CD8-positive, alpha-beta memory T cell (primary cell): ENCODE data around the gene CTDSPL. TPM values are rescaled to one million over a fixed set of nuclear protein-coding genes. Genes with fewer than 3 reads are reported as not detected.

Source experiments
- CTCF ChIA-PET: fragments of 350-600 bp; sonication (Branson Sonifier 250); formaldehyde crosslinking; loops from one replicate; lab custom pipeline; 2021; ENCODE audit warnings: antibody characterized with exemption; lab: Charles Lee
- POLR2A ChIA-PET: fragments of 350-600 bp; sonication (Branson Sonifier 250); formaldehyde crosslinking; loops from one replicate; lab custom pipeline; 2021; ENCODE audit warnings: antibody characterized with exemption; lab: Charles Lee
- DNase-seq, 5 donors: peaks; one replicate each; pipeline versions ENCODE4 v3.0.0 to v3.0.0-alpha.2; 2020 to 2022; ENCODE audit warnings: mixed read lengths in 1 of 5
- H3K27ac ChIP-seq: one replicate; pipeline ENCODE4 v1.7.0; 2013; ENCODE audit warnings: low read depth, mild to moderate bottlenecking, low read length, moderate library complexity
- H3K27me3 ChIP-seq: 2 replicates; pipeline ENCODE4 v1.7.0; 2013; ENCODE audit warnings: low read length, mild to moderate bottlenecking; ENCODE audit not compliant: insufficient read depth, poor library complexity, severe bottlenecking
- H3K36me3 ChIP-seq: 2 replicates; pipeline ENCODE4 v1.7.0; 2013; ENCODE audit warnings: mild to moderate bottlenecking, low read length, moderate library complexity; ENCODE audit not compliant: insufficient read depth
- H3K4me1 ChIP-seq: 2 replicates; pipeline ENCODE4 v1.7.0; 2013; ENCODE audit warnings: mild to moderate bottlenecking, low read length, moderate library complexity; ENCODE audit not compliant: insufficient read depth
- H3K4me3 ChIP-seq: 2 replicates; pipeline ENCODE4 v1.7.0; 2013; ENCODE audit warnings: mild to moderate bottlenecking, low read length
- H3K9me3 ChIP-seq: 2 replicates; pipeline ENCODE4 v1.7.0; 2013; ENCODE audit warnings: mild to moderate bottlenecking, low read length
- H3K27ac Mint-ChIP-seq, 8 donors: one replicate each; pipeline ENCODE4 v1.8.0; 2020 to 2021; ENCODE audit warnings: mixed read lengths in 8 of 8, mild to moderate bottlenecking in 6 of 8, inconsistent platforms in 3 of 8, moderate library complexity in 3 of 8
- H3K27me3 Mint-ChIP-seq, 2 donors: one replicate each; pipeline ENCODE4 v1.8.0; 2020 to 2021; ENCODE audit warnings: mixed read lengths in 2 of 2, mild to moderate bottlenecking in 1 of 2, moderate library complexity in 1 of 2
- H3K36me3 Mint-ChIP-seq, 3 donors: one replicate each; pipeline ENCODE4 v1.8.0; 2020 to 2021; ENCODE audit warnings: mixed read lengths in 3 of 3, inconsistent platforms in 1 of 3, mild to moderate bottlenecking in 1 of 3
- H3K4me1 Mint-ChIP-seq, 3 donors: one replicate each; pipeline ENCODE4 v1.8.0; 2020 to 2021; ENCODE audit warnings: mixed read lengths in 3 of 3, inconsistent platforms in 1 of 3, mild to moderate bottlenecking in 1 of 3
- H3K4me3 Mint-ChIP-seq, 7 donors: one replicate each; pipeline ENCODE4 v1.8.0; 2020 to 2021; ENCODE audit warnings: mixed read lengths in 7 of 7, mild to moderate bottlenecking in 6 of 7, moderate library complexity in 4 of 7, inconsistent platforms in 2 of 7
- H3K9me3 Mint-ChIP-seq, 5 donors: one replicate each; pipeline ENCODE4 v1.8.0; 2020 to 2022; ENCODE audit warnings: mixed read lengths in 5 of 5, mild to moderate bottlenecking in 3 of 5, moderate library complexity in 2 of 5, inconsistent platforms in 1 of 5
- polyA plus RNA-seq: library from polyadenylated mRNA; unstranded; fragments of 300-500 nt; fragmentation: Illumina TruSeq; gene quantifications from one replicate; pipeline ENCODE4 v1.2.3, GENCODE V29; 2021
- total RNA-seq, 2 experiments: library from RNA; stranded (reverse); gene quantifications; one replicate each; pipeline ENCODE4 v1.2.3, GENCODE V29; 2021

CTDSPL gene
- total and polyA plus RNA-seq, 3 experiments from 2014 or later = 0.74 to 0.84 TPM; not detected in 1

DNA sequence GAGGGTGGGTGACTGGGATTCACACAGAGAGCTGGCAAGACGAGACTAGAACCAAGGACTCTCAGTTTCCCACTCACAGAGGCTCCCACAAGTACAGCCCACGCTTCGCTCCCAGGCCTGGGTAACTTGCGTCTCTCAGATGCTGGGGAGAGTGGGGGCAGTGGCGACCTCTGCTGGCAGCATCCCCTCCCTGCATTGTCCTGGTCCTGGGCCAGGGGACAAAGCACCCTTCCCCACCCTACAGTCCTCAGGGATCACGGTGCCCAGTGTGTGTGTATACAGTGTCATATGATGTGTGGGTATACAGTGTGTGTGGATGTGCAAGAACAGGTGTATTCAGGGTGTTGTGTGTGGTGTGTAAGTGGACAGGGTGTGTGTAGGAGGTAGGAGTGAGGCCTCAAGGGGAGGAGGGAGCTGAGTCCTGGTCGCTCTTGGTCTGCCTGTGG, 141.7 kb downstream of the CTDSPL start:
- ChIA-PET CTCF (interaction anchor here (0.7 to 4.9 kb wide), 12 partner anchors 9 to 249 kb away, joined by 3 to 65 read pairs (median 6); partner anchors contain the start of genes ACAA1, DLEC1 and PLCD1), POLR2A (interaction anchor here (1.0 to 1.1 kb wide), 2 partner anchors 29 to 36 kb away, joined by 3 read pairs; partner anchors contain the start of gene DLEC1)
- Mint-ChIP-seq H3K27me3 (peaks cover 0 to 1% of the 10 kb centered on the region in 2 donors), H3K27ac (peak overlapping the region in 5 of 8 donors; percentile 17 to 83 (median 80)), H3K4me1 (peaks cover 26 to 37% (median 35%) of the 10 kb centered on the region in 3 donors), H3K4me3 (no peak overlapping the region), H3K9me3 (no peaks in the 10 kb centered on the region), H3K36me3 (peaks cover 4 to 71% (median 4%) of the 10 kb centered on the region in 3 donors)
- DNase-seq = peak; percentile 31 to 70 (median 49)
- Histone ChIP-seq H3K4me3 (no peak overlapping the region), H3K36me3 (peaks cover 21% of the 10 kb centered on the region), H3K4me1 (peaks cover 7% of the 10 kb centered on the region), H3K27ac (no peak overlapping the region), H3K9me3 (no peaks in the 10 kb centered on the region), H3K27me3 (no peaks in the 10 kb centered on the region)

DNA sequence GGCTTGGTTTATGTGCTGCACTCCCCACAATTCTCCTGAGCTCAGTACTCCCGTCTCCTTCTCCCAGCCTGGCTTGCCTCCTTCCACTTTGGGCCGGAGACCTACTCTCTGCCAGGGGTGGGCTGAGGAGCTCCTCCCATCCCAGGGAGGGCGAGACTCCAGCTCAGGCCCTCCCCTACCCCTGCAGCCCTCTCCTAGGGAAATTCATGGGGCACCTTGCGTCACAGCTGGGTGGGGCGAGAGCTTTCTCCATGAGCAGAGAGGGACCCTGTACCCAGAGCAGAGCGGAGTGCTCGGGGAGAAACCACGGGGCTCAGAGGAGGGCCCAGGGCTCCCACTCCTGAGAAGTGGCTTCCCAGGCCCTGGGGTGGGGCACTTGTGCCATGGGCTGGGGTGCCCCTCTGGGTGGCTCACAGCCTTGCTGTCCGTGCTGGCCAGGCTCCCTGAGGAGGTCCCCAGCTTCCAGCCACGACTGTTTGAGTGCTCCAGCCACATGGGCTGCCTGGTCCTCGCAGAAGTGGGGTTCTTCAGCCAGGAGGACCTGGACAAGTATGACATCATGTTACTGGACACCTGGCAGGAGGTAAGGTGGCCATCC, 142.2 kb downstream of the CTDSPL start:
- Mint-ChIP-seq H3K27me3 (peaks cover 0 to 1% of the 10 kb centered on the region in 2 donors), H3K4me1 (peaks cover 21 to 32% (median 30%) of the 10 kb centered on the region in 3 donors), H3K9me3 (no peaks in the 10 kb centered on the region), H3K4me3 (no peak overlapping the region), H3K27ac (peak overlapping the region in 7 of 8 donors; percentile 42 to 95 (median 81)), H3K36me3 (peaks cover 4 to 74% (median 4%) of the 10 kb centered on the region in 3 donors)
- DNase-seq = peak in 1 of 5 donors; percentile 46
- peaks cover 21% of the 10 kb centered on the region for H3K36me3 ChIP-seq
- POLR2A ChIA-PET = interaction anchor here (1.0 to 1.1 kb wide), 2 partner anchors 30 to 35 kb away, joined by 3 read pairs; partner anchors contain the start of gene DLEC1
- H3K9me3 ChIP-seq = no peaks in the 10 kb centered on the region
- no peak overlapping the region for H3K27ac ChIP-seq
- CTCF ChIA-PET = interaction anchor here (0.7 to 4.9 kb wide), 12 partner anchors 9 to 249 kb away, joined by 3 to 65 read pairs (median 6); partner anchors contain the start of genes ACAA1, DLEC1 and PLCD1
- no peak overlapping the region for H3K4me3 ChIP-seq
- H3K27me3 ChIP-seq = no peaks in the 10 kb centered on the region
- peaks cover 3% of the 10 kb centered on the region for H3K4me1 ChIP-seq

DNA sequence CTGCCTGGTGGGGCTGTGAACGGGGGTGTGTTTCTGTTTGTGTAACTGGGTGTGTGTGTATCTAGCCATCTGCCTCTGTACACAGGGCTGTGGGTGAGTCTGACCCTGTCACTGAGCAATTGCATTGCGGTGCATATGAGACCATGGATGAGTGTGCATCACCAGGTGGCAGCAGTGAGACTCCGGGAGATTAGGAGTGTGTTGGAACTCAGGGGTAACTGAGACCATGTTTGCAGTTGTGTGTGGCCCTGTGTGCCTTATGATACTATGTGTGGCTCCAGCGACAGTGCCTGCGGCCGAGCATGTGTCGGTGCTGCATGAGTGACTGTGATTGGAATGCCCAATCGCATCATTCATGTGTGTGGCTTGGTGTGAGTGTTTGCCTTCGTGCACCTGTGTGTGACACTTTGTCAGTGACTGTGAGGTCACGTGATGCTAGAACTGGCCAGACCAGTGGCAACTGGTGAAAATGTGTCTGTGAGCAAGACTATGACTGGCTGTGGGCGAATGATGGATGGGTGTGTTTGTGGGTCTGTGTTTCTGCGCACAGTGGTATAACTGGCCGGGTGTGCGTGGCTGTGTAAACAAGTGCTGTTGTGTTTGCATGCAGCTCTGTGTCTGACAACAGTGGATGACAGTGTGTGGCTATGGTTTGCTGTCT, 142.9 kb downstream of the CTDSPL start:
- peaks cover 2 to 78% (median 4%) of the 10 kb centered on the region in 3 donors for H3K36me3 Mint-ChIP-seq
- Histone ChIP-seq H3K9me3 (no peaks in the 10 kb centered on the region), H3K4me1 (no peaks in the 10 kb centered on the region), H3K4me3 (no peak overlapping the region), H3K27me3 (no peaks in the 10 kb centered on the region), H3K27ac (no peak overlapping the region), H3K36me3 (peaks cover 18% of the 10 kb centered on the region)
- CTCF ChIA-PET = interaction anchor here (0.6 to 4.9 kb wide), 14 partner anchors 8 to 248 kb away, joined by 3 to 65 read pairs (median 6); partner anchors contain the start of genes DLEC1 and PLCD1
- DNase-seq = peak in 4 of 5 donors; percentile 30 to 74 (median 33)
- H3K4me3 Mint-ChIP-seq = peak overlapping the region in 1 of 7 donors; percentile 14
- H3K27me3 Mint-ChIP-seq = peaks cover 0 to 1% of the 10 kb centered on the region in 2 donors
- peak overlapping the region; percentile 36 to 95 (median 79) for H3K27ac Mint-ChIP-seq
- peaks cover 18 to 27% (median 25%) of the 10 kb centered on the region in 3 donors for H3K4me1 Mint-ChIP-seq
- POLR2A ChIA-PET = interaction anchor here (1.0 kb wide), 1 partner anchor 34 kb away, joined by 3 read pairs; the partner anchor contains the start of gene DLEC1
- no peaks in the 10 kb centered on the region for H3K9me3 Mint-ChIP-seq

DNA sequence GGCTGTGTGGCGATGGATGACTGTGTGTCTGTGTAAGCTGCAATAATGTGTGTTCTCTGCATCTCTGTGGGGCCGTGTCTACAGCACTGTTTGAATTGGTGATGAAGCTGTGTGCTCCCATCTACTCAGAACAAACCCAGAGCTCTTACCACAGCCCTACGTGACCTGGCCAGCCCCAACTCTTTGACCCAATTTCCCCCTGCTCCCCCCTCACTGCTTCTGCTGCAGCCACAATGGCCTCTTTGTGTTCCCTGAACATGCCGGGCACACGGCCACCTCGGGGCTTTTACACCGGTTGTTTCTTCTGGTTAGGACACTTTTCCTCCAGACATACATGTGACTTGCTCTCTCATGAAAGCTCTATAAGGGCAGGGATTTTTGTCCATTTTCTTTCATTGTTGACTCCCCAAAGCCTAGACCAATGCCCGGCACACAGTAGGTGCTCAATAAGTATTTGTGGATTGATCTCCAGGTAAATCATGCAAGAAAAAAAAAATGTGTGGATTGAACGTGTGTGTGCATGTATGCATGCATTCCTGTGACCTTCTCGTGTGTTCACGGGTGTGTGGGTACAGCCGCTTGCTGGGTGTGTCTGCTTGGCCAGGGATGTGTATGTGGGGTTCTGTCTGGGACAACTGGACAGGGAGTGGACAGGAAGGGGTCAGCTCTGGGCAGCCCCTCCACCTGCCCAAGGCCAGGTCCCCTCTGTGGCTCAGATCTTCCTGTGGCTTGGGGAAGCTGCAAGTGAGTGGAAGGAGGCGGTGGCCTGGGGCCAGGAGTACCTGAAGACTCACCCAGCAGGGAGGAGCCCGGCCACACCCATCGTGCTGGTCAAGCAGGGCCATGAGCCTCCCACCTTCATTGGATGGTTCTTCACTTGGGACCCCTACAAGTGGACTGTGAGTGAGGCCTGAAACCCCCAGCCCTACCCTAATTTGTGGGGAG, 143.7 kb downstream of the CTDSPL start:
- H3K4me3 ChIP-seq = no peak overlapping the region
- ChIA-PET POLR2A (no interaction called here), CTCF (interaction anchor here (0.6 to 4.9 kb wide), 6 partner anchors 7 to 34 kb away, joined by 3 to 65 read pairs (median 4); partner anchors contain the start of gene DLEC1)
- Mint-ChIP-seq H3K4me3 (no peak overlapping the region), H3K27me3 (peaks cover 0 to 1% of the 10 kb centered on the region in 2 donors), H3K9me3 (no peaks in the 10 kb centered on the region), H3K27ac (peak overlapping the region in 5 of 8 donors; percentile 75 to 87 (median 81)), H3K36me3 (peaks cover 0 to 79% (median 2%) of the 10 kb centered on the region in 3 donors), H3K4me1 (peaks cover 16 to 24% (median 22%) of the 10 kb centered on the region in 3 donors)
- DNase-seq = no peak
- no peaks in the 10 kb centered on the region for H3K27me3 ChIP-seq
- no peaks in the 10 kb centered on the region for H3K9me3 ChIP-seq
- peaks cover 14% of the 10 kb centered on the region for H3K36me3 ChIP-seq
- H3K27ac ChIP-seq = no peak overlapping the region
- no peaks in the 10 kb centered on the region for H3K4me1 ChIP-seq

DNA sequence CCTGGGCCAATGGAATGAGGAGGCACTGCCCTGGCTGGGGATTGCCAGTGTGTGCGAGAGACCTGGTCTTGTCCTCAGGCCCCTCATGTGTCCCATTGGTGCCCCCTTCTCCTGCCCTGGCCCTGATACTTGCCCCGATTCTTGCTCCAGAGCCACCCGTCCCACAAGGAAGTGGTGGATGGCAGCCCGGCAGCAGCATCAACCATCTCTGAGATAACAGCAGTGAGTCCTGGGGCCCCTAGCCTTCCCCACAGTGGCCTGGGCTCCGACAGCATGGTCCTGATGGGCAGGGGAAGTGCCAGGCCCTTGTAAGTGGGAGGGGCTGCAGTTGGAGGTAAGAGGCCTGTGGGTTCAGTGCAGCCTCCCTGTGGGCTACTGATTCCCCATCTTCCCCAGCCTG, 144.4 kb downstream of the CTDSPL start:
- no peak for DNase-seq
- Histone ChIP-seq H3K27me3 (no peaks in the 10 kb centered on the region), H3K4me3 (no peak overlapping the region), H3K36me3 (peaks cover 14% of the 10 kb centered on the region), H3K9me3 (no peaks in the 10 kb centered on the region), H3K4me1 (no peaks in the 10 kb centered on the region), H3K27ac (no peak overlapping the region)
- Mint-ChIP-seq H3K4me3 (no peak overlapping the region), H3K9me3 (no peaks in the 10 kb centered on the region), H3K36me3 (peaks cover 0 to 80% (median 3%) of the 10 kb centered on the region in 3 donors), H3K27ac (no peak overlapping the region), H3K27me3 (peaks cover 0 to 1% of the 10 kb centered on the region in 2 donors), H3K4me1 (peaks cover 16 to 24% (median 22%) of the 10 kb centered on the region in 3 donors)
- POLR2A ChIA-PET = interaction anchor here (1.1 kb wide), 1 partner anchor 14 kb away, joined by 3 read pairs; no protein-coding TSS in a partner anchor
- CTCF ChIA-PET = interaction anchor here (1.0 to 2.1 kb wide), 4 partner anchors 16 to 33 kb away, joined by 3 to 15 read pairs (median 5); partner anchors contain the start of gene DLEC1

DNA sequence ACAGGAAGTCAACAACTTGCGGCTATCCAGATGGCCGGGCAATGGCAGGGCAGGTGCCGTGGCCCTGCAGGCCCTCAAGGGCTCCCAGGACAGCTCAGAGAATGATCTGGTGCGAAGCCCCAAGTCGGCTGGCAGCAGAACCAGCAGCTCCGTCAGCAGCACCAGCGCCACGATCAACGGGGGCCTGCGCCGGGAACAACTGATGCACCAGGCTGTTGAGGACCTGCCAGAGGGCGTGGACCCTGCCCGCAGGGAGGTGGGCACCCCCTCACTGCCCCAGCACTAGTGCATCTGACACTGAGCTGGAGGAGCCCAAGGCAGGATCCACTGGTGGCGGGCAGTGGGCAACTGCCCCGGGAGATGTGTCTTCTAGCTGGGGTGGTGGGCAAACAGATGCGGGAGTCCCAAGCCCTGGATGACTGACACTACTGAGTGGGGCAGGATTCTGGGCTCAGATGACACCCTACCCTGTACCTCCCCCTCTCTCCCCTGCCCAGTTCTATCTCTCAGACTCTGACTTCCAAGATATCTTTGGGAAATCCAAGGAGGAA, 144.8 kb downstream of the CTDSPL start:
- no peak for DNase-seq
- peaks cover 14% of the 10 kb centered on the region for H3K36me3 ChIP-seq
- H3K4me1 Mint-ChIP-seq = peaks cover 16 to 24% (median 22%) of the 10 kb centered on the region in 3 donors
- no peak overlapping the region for H3K27ac Mint-ChIP-seq
- peaks cover 0 to 1% of the 10 kb centered on the region in 2 donors for H3K27me3 Mint-ChIP-seq
- no peaks in the 10 kb centered on the region for H3K4me1 ChIP-seq
- no peaks in the 10 kb centered on the region for H3K9me3 Mint-ChIP-seq
- no peaks in the 10 kb centered on the region for H3K27me3 ChIP-seq
- CTCF ChIA-PET = interaction anchor here (1.0 to 2.3 kb wide), 4 partner anchors 16 to 33 kb away, joined by 3 to 15 read pairs (median 8); partner anchors contain the start of gene DLEC1
- POLR2A ChIA-PET = interaction anchor here (1.1 kb wide), 1 partner anchor 13 kb away, joined by 3 read pairs; no protein-coding TSS in a partner anchor
- H3K27ac ChIP-seq = no peak overlapping the region
- no peak overlapping the region for H3K4me3 Mint-ChIP-seq
- peaks cover 0 to 81% (median 3%) of the 10 kb centered on the region in 3 donors for H3K36me3 Mint-ChIP-seq
- no peaks in the 10 kb centered on the region for H3K9me3 ChIP-seq
- no peak overlapping the region for H3K4me3 ChIP-seq
